HepG2 (cell line): Measurements from ENCODE around the gene HBE1. TPM values are rescaled to one million over a fixed set of nuclear protein-coding genes. Genes with fewer than 3 reads are reported as not detected.

ENCODE experiments used
- ATAC-seq: fragments of 200-7000 bp; cut with Tn5 transposase; 3 replicates; pipeline ENCODE4 v1.9.1; 2020; ENCODE audit warnings: mild to moderate bottlenecking, moderate library complexity
- BruUV-seq: library from RNA; stranded (reverse); fragments of 400-500 nt; replicated peaks from 2 replicates; lab custom pipeline; 2021; lab: Mats Ljungman, UMichigan
- CTCF ChIA-PET: fragments of 300-600 bp; formaldehyde crosslinking; extraction: SDS; loops from one replicate; lab custom pipeline; 2021; ENCODE audit warnings: low total read pairs, inconsistent platforms, low intra/inter-chr PET ratio; lab: Yijun Ruan, JAX
- POLR2A ChIA-PET: fragments of 350-600 bp; sonication (Branson Sonifier 250); formaldehyde crosslinking; loops from one replicate; lab custom pipeline; 2020; ENCODE audit warnings: antibody characterized with exemption, inconsistent platforms; lab: Yijun Ruan, JAX
- DNase-seq: peaks from one replicate; pipeline ENCODE4 v3.0.0-alpha.2; 2015; ENCODE audit warnings: low spot score
- FAIRE-seq: peaks from 3 replicates; lab custom pipeline; 2011; peaks lifted over from hg19 to GRCh38; lab: Jason Lieb, UNC
- H2AFZ ChIP-seq: one replicate; pipeline ENCODE4 v1.6.1; 2011; ENCODE audit warnings: low read length, inconsistent platforms
- H3K27ac ChIP-seq: fragments of 300-600 bp; 3 replicates; pipeline ENCODE4 v1.8.0; 2011; ENCODE audit warnings: mixed run types, mild to moderate bottlenecking, mixed read lengths, low read length, inconsistent platforms; ENCODE audit not compliant: insufficient read depth; ENCODE audit errors: extremely low read length
- H3K27me3 ChIP-seq, 2 experiments: fragments of 200-600 bp in 1 of 2; 2 replicates in 1 of 2; 3 replicates in 1 of 2; pipeline versions ENCODE4 v1.6.0 to v1.8.0; 2011; ENCODE audit warnings: low read length in 2 of 2, mild to moderate bottlenecking in 2 of 2, moderate library complexity in 2 of 2, inconsistent platforms in 1 of 2; ENCODE audit not compliant: insufficient read depth in 2 of 2, control insufficient read depth in 1 of 2
- H3K36me3 ChIP-seq, 2 experiments: fragments of 200-600 bp in 1 of 2; replicated peaks in 1 of 2; 2 replicates in 1 of 2; 3 replicates in 1 of 2; pipeline versions ENCODE4 v1.5.1 to v1.8.0; 2011; ENCODE audit warnings: low read length in 2 of 2, inconsistent platforms in 1 of 2; ENCODE audit not compliant: insufficient read depth in 2 of 2, control insufficient read depth in 1 of 2
- H3K4me1 ChIP-seq: 2 replicates; pipeline ENCODE4 v1.5.1; 2012; ENCODE audit warnings: low read length, inconsistent platforms; ENCODE audit not compliant: insufficient read depth
- H3K4me2 ChIP-seq: 2 replicates; pipeline ENCODE4 v1.6.0; 2011; ENCODE audit warnings: low read depth, low read length, inconsistent platforms
- H3K4me3 ChIP-seq, 3 experiments: fragments of 200-600 bp in 1 of 3; sonication (generic), shearing (Covaris generic) in 1 of 3; replicated peaks in 1 of 3; 2 replicates each; pipeline ENCODE4 v1.5.1; 2011 to 2016; ENCODE audit warnings: low read length in 3 of 3, inconsistent platforms in 2 of 3, low read depth in 2 of 3, mild to moderate bottlenecking in 2 of 3, control low read depth in 1 of 3, mixed read lengths in 1 of 3; ENCODE audit not compliant: insufficient read depth in 1 of 3
- H3K79me2 ChIP-seq: one replicate; pipeline ENCODE4 v1.6.1; 2011; ENCODE audit warnings: low read length, inconsistent platforms; ENCODE audit not compliant: insufficient read depth
- H3K9ac ChIP-seq: 2 replicates; pipeline ENCODE4 v1.6.0; 2011; ENCODE audit warnings: mild to moderate bottlenecking, low read depth, low read length, inconsistent platforms; ENCODE audit not compliant: insufficient read depth
- H3K9me3 ChIP-seq: 2 replicates; pipeline ENCODE4 v1.5.1; 2012; ENCODE audit warnings: mild to moderate bottlenecking, low read length
- H4K20me1 ChIP-seq: 2 replicates; pipeline ENCODE4 v1.6.0; 2011; ENCODE audit warnings: inconsistent platforms, mild to moderate bottlenecking, low read length, moderate library complexity; ENCODE audit not compliant: insufficient read depth
- AKAP8 ChIP-seq: sonication (generic); formaldehyde crosslinking; IDR thresholded peaks from 2 replicates; pipeline ENCODE4 v1.5.1; 2020; ENCODE audit warnings: mild to moderate bottlenecking, missing genetic modification reagents
- GMEB1 ChIP-seq: sonication (generic); formaldehyde crosslinking; IDR thresholded peaks from 2 replicates; pipeline ENCODE4 v1.5.1; 2020; ENCODE audit warnings: missing genetic modification reagents, mild to moderate bottlenecking, borderline replicate concordance
- HMGA1 ChIP-seq: sonication (generic); formaldehyde crosslinking; conservative IDR thresholded peaks from 2 replicates; pipeline ENCODE4 v1.4.0; 2020; ENCODE audit warnings: missing genetic modification reagents
- HOXA7 ChIP-seq: sonication (generic); formaldehyde crosslinking; IDR thresholded peaks from 2 replicates; pipeline ENCODE4 v1.8.1; 2022; ENCODE audit warnings: mild to moderate bottlenecking, missing genetic modification reagents, moderate library complexity
- KMT2A ChIP-seq: sonication (generic); formaldehyde crosslinking; IDR thresholded peaks from 2 replicates; pipeline ENCODE4 v1.4.0; 2020; ENCODE audit warnings: missing genetic modification reagents
- MED8 ChIP-seq: sonication (generic); formaldehyde crosslinking; IDR thresholded peaks from 2 replicates; pipeline ENCODE4 v1.8.1; 2023; ENCODE audit warnings: mild to moderate bottlenecking, missing genetic modification reagents; ENCODE audit not compliant: insufficient replicate concordance
- PAX8 ChIP-seq: sonication (generic); formaldehyde crosslinking; IDR thresholded peaks from 2 replicates; pipeline ENCODE4 v1.8.0; 2022; ENCODE audit warnings: mild to moderate bottlenecking, missing genetic modification reagents, borderline replicate concordance
- SNAPC5 ChIP-seq: sonication (generic); formaldehyde crosslinking; IDR thresholded peaks from 2 replicates; pipeline ENCODE4 v1.8.1; 2023; ENCODE audit warnings: mild to moderate bottlenecking, missing genetic modification reagents, borderline replicate concordance
- TGIF2 ChIP-seq: IDR thresholded peaks from 2 replicates; pipeline ENCODE4 v1.6.1; 2016; ENCODE audit warnings: control low read depth, missing compliant biosample characterization
- YEATS4 ChIP-seq: sonication (generic); formaldehyde crosslinking; IDR thresholded peaks from 2 replicates; pipeline ENCODE4 v1.4.0; 2020; ENCODE audit warnings: missing genetic modification reagents, borderline replicate concordance
- ZBTB1 ChIP-seq: sonication (generic); formaldehyde crosslinking; IDR thresholded peaks from 2 replicates; pipeline ENCODE4 v1.4.0; 2020; ENCODE audit warnings: missing genetic modification reagents, borderline replicate concordance
- ZNF281 ChIP-seq: sonication (generic); formaldehyde crosslinking; IDR thresholded peaks from 2 replicates; pipeline ENCODE4 v1.4.0; 2020; ENCODE audit warnings: missing genetic modification reagents, borderline replicate concordance
- ZNF33A ChIP-seq: sonication (generic); formaldehyde crosslinking; IDR thresholded peaks from 2 replicates; pipeline ENCODE4 v1.5.1; 2020; ENCODE audit warnings: missing genetic modification reagents, mild to moderate bottlenecking, moderate library complexity, borderline replicate concordance
- ZNF513 ChIP-seq: sonication (generic); formaldehyde crosslinking; conservative IDR thresholded peaks from 2 replicates; pipeline ENCODE4 v1.5.0; 2020; ENCODE audit warnings: missing genetic modification reagents
- ZNF569 ChIP-seq: sonication (generic); formaldehyde crosslinking; IDR thresholded peaks from 2 replicates; pipeline ENCODE4 v1.5.0; 2020; ENCODE audit warnings: mild to moderate bottlenecking, missing genetic modification reagents, moderate library complexity, borderline replicate concordance
- ZNF772 ChIP-seq: sonication (generic); formaldehyde crosslinking; IDR thresholded peaks from 2 replicates; pipeline ENCODE4 v1.5.0; 2020; ENCODE audit warnings: mild to moderate bottlenecking, missing genetic modification reagents
- ZNF776 ChIP-seq: sonication (generic); formaldehyde crosslinking; IDR thresholded peaks from 2 replicates; pipeline ENCODE4 v1.4.0; 2020; ENCODE audit warnings: mild to moderate bottlenecking, missing genetic modification reagents
- ZNF782 ChIP-seq: sonication (generic); formaldehyde crosslinking; IDR thresholded peaks from 2 replicates; pipeline ENCODE4 v1.4.0; 2020; ENCODE audit warnings: missing genetic modification reagents, mild to moderate bottlenecking, borderline replicate concordance
- ZSCAN31 ChIP-seq: sonication (generic); formaldehyde crosslinking; IDR thresholded peaks from 2 replicates; pipeline ENCODE4 v1.5.0; 2020; ENCODE audit warnings: low read depth, mild to moderate bottlenecking, missing genetic modification reagents
- WGBS: methylation state at CpG from one replicate; pipeline ENCODE4 v1.1.6; 2017; ENCODE audit warnings: low lambda C conversion rate; 5-methylcytosine and 5-hydroxymethylcytosine counted together
- in situ Hi-C: cut with HindIII; loops from 2 replicates; pipeline ENCODE4 v1.10.0; 2017; ENCODE audit warnings: low pct_unique_long_range_greater_than_20kb; ENCODE audit not compliant: extremely low pct_ligation_motif_present
- intact Hi-C: fragments of 100-400 bp; cut with micrococcal nuclease; formaldehyde crosslinking; loops from one replicate; pipeline ENCODE4 v1.10.0; 2022; ENCODE audit not compliant: unreplicated experiment
- polyA plus RNA-seq, 8 experiments: library from polyadenylated mRNA; depleted of rRNA in 3 of 8; stranded (reverse) in 7 of 8; unstranded in 1 of 8; fragments of >200 nt; fragmentation: Illumina TruSeq in 4 of 8; extraction: Trizol in 4 of 8; gene quantifications; 2 replicates each; pipeline versions ENCODE4 v1.2.1 to v1.2.3, GENCODE V29; 2011 to 2016; ENCODE audit warnings: low read depth in 4 of 8, missing spikeins in 1 of 8, mixed read lengths in 1 of 8; ENCODE audit not compliant: insufficient read depth in 1 of 8
- total RNA-seq, 5 experiments: library from RNA; depleted of rRNA; stranded (reverse); fragments of >200 nt; fragmentation: Illumina TruSeq; extraction: Trizol; gene quantifications; 2 replicates each; pipeline ENCODE4 v1.2.3, GENCODE V29; 2016; ENCODE audit warnings: low read depth in 1 of 5

Gene HBE1
- total and polyA plus RNA-seq, 2 of the 13 experiments (the other 11 are each of a cell fraction or from before 2014, with no cell fraction given) = 0.24 to 0.35 TPM

- CTCF ChIA-PET = no interaction called here
- WGBS = 0% methylated on average over 2 of the region's 2 CpGs
- TF ChIP-seq ZBTB1 = no peak
- no peak for TF ChIP-seq HOXA7 (CRISPR knock-in tag)
- TF ChIP-seq KMT2A (CRISPR knock-in tag) = no peak
- no peak for TF ChIP-seq TGIF2
- no peak for TF ChIP-seq HMGA1 (CRISPR knock-in tag)
- no peak for TF ChIP-seq SNAPC5 (CRISPR knock-in tag)
- TF ChIP-seq GMEB1 (CRISPR knock-in tag) = no peak
- TF ChIP-seq MED8 (CRISPR knock-in tag) = no peak
- no peak for TF ChIP-seq AKAP8 (CRISPR knock-in tag)
- no peak for TF ChIP-seq ZNF33A (CRISPR knock-in tag)
- TF ChIP-seq PAX8 (CRISPR knock-in tag) = no peak
- no peak for TF ChIP-seq ZNF281 (CRISPR knock-in tag)
- TF ChIP-seq ZNF776 (CRISPR knock-in tag) = no peak
- TF ChIP-seq YEATS4 (CRISPR knock-in tag) = no peak
- no peak for TF ChIP-seq ZSCAN31 (CRISPR knock-in tag)
- no peak for TF ChIP-seq ZNF513 (CRISPR knock-in tag)
- no peak for TF ChIP-seq ZNF569 (CRISPR knock-in tag)
- no peak for TF ChIP-seq ZNF782 (CRISPR knock-in tag)
- no peak for TF ChIP-seq ZNF772 (CRISPR knock-in tag)
These were observed 29.3 kb downstream of the HBE1 start for GRCh38 chr11:5240458-5240857.

More at GRCh38 chr11:5240458-5240857, 29.3 kb downstream of the HBE1 start:
- H2AFZ ChIP-seq = no peak overlapping the region
- no peaks in the 10 kb centered on the region for H4K20me1 ChIP-seq
- FAIRE-seq = no peak
- H3K4me1 ChIP-seq = no peaks in the 10 kb centered on the region
- intact Hi-C loops (no loop called here), in situ Hi-C loops (no loop called here)
- no peaks in the 10 kb centered on the region for H3K9me3 ChIP-seq
- H3K27me3 ChIP-seq = peaks cover 0 to 5% of the 10 kb centered on the region in 2 experiments; a peak in 1 of 5 replicates
- POLR2A ChIA-PET = no interaction called here
- no peak overlapping the region for H3K27ac ChIP-seq
- DNase-seq = no peak
- no peak for ATAC-seq
- H3K4me3 ChIP-seq = no peak overlapping the region
- no peak overlapping the region for H3K9ac ChIP-seq
- H3K79me2 ChIP-seq = no peaks in the 10 kb centered on the region
- no peak overlapping the region for H3K4me2 ChIP-seq
- H3K36me3 ChIP-seq = no peaks in the 10 kb centered on the region
- no TSS peak for BruUV-seq
